NT2/D1 (cell line): Measurements from ENCODE around the gene TACC2.

Source experiments
- DNase-seq: peaks from one replicate; pipeline ENCODE4 v3.0.0-alpha.2; 2011; ENCODE audit warnings: low read depth, low spot score
- H3K27me3 ChIP-seq: 2 replicates; pipeline ENCODE4 v1.6.0; 2011; ENCODE audit warnings: mild to moderate bottlenecking; ENCODE audit not compliant: insufficient read length, insufficient read depth
- H3K36me3 ChIP-seq: 2 replicates; pipeline ENCODE4 v1.6.1; 2011; ENCODE audit warnings: mild to moderate bottlenecking, low read length, mixed read lengths; ENCODE audit not compliant: insufficient read depth, insufficient read length
- H3K4me1 ChIP-seq: 2 replicates; pipeline ENCODE4 v1.5.1; 2011; ENCODE audit not compliant: insufficient read depth, insufficient read length
- H3K4me3 ChIP-seq: 2 replicates; pipeline ENCODE4 v1.5.1; 2011; ENCODE audit warnings: low read depth; ENCODE audit not compliant: insufficient read length
- H3K9ac ChIP-seq: 2 replicates; pipeline ENCODE4 v1.6.0; 2011; ENCODE audit warnings: low read depth; ENCODE audit not compliant: insufficient read length
- H3K9me3 ChIP-seq: 2 replicates; pipeline ENCODE4 v1.5.1; 2011; ENCODE audit warnings: mild to moderate bottlenecking, low read length; ENCODE audit not compliant: insufficient read depth
- SUZ12 ChIP-seq: IDR thresholded peaks from 2 replicates; pipeline ENCODE4 v1.6.1; 2011; ENCODE audit not compliant: insufficient read length, insufficient read depth; ENCODE audit errors: extremely low read depth
- YY1 ChIP-seq: IDR thresholded peaks from 2 replicates; pipeline ENCODE4 v1.6.1; 2011; ENCODE audit not compliant: insufficient read length, insufficient read depth
- ZNF274 ChIP-seq: IDR thresholded peaks from 2 replicates; pipeline ENCODE4 v1.6.1; 2011; ENCODE audit warnings: mild to moderate bottlenecking, low read depth, low read length

Gene TACC2

DNA sequence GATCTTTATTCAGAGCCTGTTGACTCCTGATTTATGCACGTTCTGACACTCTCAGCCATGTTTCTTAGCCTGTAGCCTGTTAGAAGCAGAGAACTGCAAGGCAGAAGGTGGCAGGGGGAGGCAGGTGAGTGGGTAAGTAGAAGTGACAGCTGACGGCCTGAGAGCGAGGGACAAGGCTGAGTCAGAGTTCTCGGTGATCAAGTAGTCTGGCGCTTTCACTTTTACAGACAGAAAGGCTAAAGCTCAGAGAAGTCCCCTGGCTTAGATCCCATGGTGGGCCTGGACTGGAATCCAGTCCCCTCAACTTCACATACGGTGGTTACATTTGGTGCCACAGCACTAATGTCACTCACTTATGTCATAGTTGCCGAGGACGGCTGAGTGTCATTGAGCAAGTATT lies 139.0 kb downstream of the TACC2 start:
- DNase-seq: no peak
- no peak overlapping the region for H3K4me3 ChIP-seq
- H3K36me3 ChIP-seq: no peaks in the 10 kb centered on the region
- no peak for TF ChIP-seq SUZ12
- no peak for TF ChIP-seq YY1
- TF ChIP-seq ZNF274: no peak
- peaks cover 11% of the 10 kb centered on the region for H3K4me1 ChIP-seq
- no peaks in the 10 kb centered on the region for H3K9me3 ChIP-seq
- H3K27me3 ChIP-seq: no peaks in the 10 kb centered on the region
- H3K9ac ChIP-seq: no peak overlapping the region

- Histone ChIP-seq H3K4me1 (peaks cover 11% of the 10 kb centered on the region), H3K9me3 (no peaks in the 10 kb centered on the region), H3K36me3 (no peaks in the 10 kb centered on the region), H3K27me3 (no peaks in the 10 kb centered on the region), H3K9ac (no peak overlapping the region), H3K4me3 (no peak overlapping the region)
- no peak for DNase-seq
- TF ChIP-seq YY1 (no peak), SUZ12 (no peak), ZNF274 (no peak)
These were observed 139.4 kb downstream of the TACC2 start for GRCh38 chr10:122128357-122128756.

DNA sequence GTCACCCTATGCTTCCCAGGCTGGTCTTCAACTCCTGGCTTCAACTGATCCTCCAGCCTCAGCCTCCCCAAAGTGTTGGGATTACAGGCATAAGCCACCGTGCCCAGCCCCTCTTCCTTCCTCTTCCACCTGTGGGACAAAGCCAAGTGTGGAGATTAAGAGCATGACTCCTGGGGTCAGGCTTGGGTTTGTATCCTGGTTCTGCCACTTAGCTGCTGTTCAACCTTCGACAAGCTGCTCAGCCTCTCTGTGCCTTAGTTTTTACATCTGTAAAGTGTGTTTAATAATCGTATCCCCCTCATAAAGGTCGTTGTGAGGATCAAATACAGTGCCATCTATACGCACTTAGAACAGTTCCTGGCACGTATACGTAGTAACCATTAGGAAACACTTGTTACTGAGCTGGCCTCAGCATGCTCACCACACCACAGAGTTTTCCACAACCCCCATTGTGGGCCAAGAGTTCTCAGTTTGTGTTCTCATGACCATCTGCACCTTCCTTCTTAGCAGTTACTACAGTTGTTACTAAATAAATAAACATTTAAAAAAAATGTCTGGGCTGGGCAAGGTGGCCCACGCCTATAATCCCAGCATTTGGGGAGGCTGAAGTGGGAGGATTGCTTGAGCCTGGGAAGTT lies 141.6 kb downstream of the TACC2 start:
- DNase-seq: no peak
- H3K4me3 ChIP-seq: no peak overlapping the region
- H3K9me3 ChIP-seq: no peaks in the 10 kb centered on the region
- peaks cover 13% of the 10 kb centered on the region for H3K36me3 ChIP-seq
- TF ChIP-seq YY1 (no peak), ZNF274 (no peak), SUZ12 (no peak)
- peaks cover 11% of the 10 kb centered on the region for H3K4me1 ChIP-seq
- H3K27me3 ChIP-seq: no peaks in the 10 kb centered on the region
- H3K9ac ChIP-seq: no peak overlapping the region

- Histone ChIP-seq H3K9ac (no peak overlapping the region), H3K4me1 (peaks cover 4% of the 10 kb centered on the region), H3K9me3 (peaks cover 5% of the 10 kb centered on the region; the same call in 1 of the 2 replicates), H3K4me3 (no peak overlapping the region), H3K36me3 (peaks cover 16% of the 10 kb centered on the region), H3K27me3 (no peaks in the 10 kb centered on the region)
- TF ChIP-seq YY1 (no peak), SUZ12 (no peak), ZNF274 (no peak)
- no peak for DNase-seq
These were observed 143.4 kb downstream of the TACC2 start for GRCh38 chr10:122132331-122132755.

DNA sequence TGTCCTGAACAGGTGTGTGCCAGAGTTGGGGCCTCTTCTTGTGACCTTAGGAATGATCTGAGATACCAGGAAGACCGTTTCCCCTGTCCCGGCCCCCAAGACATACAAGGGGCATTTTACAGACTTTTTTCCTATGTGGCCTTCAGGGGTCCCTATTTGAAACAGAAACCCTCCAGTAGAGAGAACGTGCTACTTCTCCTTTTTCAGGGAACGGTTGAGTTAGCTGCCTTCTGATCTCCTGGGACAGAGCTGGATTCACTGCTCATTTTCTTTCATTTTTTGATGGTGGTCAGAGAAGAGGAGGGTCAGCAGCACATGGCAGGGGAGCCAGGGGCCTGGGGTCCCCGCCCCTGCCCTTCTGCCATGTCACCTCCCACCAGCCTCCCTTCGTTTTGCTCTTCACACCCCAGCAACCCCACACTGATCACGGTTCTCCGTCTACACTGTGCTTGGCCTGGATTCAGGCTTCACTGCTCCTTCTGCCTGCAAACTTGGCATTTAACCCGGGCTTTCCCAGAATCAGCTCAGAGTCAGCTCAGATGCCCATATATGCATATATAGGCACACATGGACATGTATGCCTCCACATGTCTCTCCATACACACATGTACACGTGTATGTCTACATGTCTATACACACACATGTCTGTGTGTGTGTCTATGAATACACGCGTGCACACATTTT lies 144.1 kb downstream of the TACC2 start:
- H3K4me1 ChIP-seq: peaks cover 4% of the 10 kb centered on the region
- no peak overlapping the region for H3K9ac ChIP-seq
- TF ChIP-seq YY1 (no peak), ZNF274 (no peak), SUZ12 (no peak)
- no peak overlapping the region for H3K4me3 ChIP-seq
- H3K9me3 ChIP-seq: peaks cover 5% of the 10 kb centered on the region; the same call in 1 of the 2 replicates
- peaks cover 16% of the 10 kb centered on the region for H3K36me3 ChIP-seq
- no peaks in the 10 kb centered on the region for H3K27me3 ChIP-seq
- DNase-seq: no peak

GRCh38 chr10:122135251-122136025 lies 146.5 kb downstream of the TACC2 start:
- no peak for DNase-seq
- H3K4me1 ChIP-seq: peaks cover 7% of the 10 kb centered on the region
- H3K27me3 ChIP-seq: no peaks in the 10 kb centered on the region
- H3K9me3 ChIP-seq: peaks cover 5% of the 10 kb centered on the region; the same call in 1 of the 2 replicates
- TF ChIP-seq SUZ12 (no peak), ZNF274 (no peak), YY1 (no peak)
- no peak overlapping the region for H3K4me3 ChIP-seq
- peaks cover 16% of the 10 kb centered on the region for H3K36me3 ChIP-seq
- H3K9ac ChIP-seq: no peak overlapping the region
